PC-9 (cell line): ENCODE measurements around the gene MSH2. TPM values are rescaled to one million over a fixed set of nuclear protein-coding genes. Genes with fewer than 3 reads are reported as not detected.

ENCODE experiments used
- BruUV-seq: library from RNA; stranded (reverse); fragments of 400-500 nt; replicated peaks from 2 replicates; lab custom pipeline; 2021; lab: Mats Ljungman, UMichigan
- CTCF ChIA-PET: fragments of 300-600 bp; sonication (Branson Sonifier 250); formaldehyde crosslinking; loops from one replicate; lab custom pipeline; 2022; ENCODE audit warnings: antibody characterized with exemption; lab: Charles Lee
- POLR2A ChIA-PET: fragments of 300-600 bp; sonication (Branson Sonifier 250); formaldehyde crosslinking; loops from one replicate; lab custom pipeline; 2022; ENCODE audit warnings: antibody characterized with exemption; ENCODE audit not compliant: unreplicated experiment; lab: Charles Lee
- DNase-seq, 2 experiments: peaks; one replicate each; pipeline versions ENCODE4 v3.0.0 to v3.0.0-alpha.2; 2015 to 2022; ENCODE audit warnings: mixed read lengths in 1 of 2
- H2AFZ ChIP-seq: fragments of 200-600 bp; sonication (generic); 2 replicates; pipeline ENCODE4 v1.8.1; 2017; ENCODE audit warnings: antibody characterized with exemption
- H3F3A ChIP-seq: fragments of 200-600 bp; sonication (generic); 2 replicates; pipeline ENCODE4 v1.8.1; 2017; ENCODE audit warnings: antibody characterized with exemption, mild to moderate bottlenecking, low read depth; ENCODE audit not compliant: insufficient read depth
- H3K27ac ChIP-seq: fragments of 200-600 bp; sonication (generic); 2 replicates; pipeline ENCODE4 v1.6.1; 2016; ENCODE audit warnings: mixed run types
- H3K27me3 ChIP-seq: fragments of 200-600 bp; sonication (generic); 2 replicates; pipeline ENCODE4 v1.6.1; 2016; ENCODE audit warnings: low read depth, mixed run types; ENCODE audit not compliant: insufficient read depth
- H3K36me3 ChIP-seq: fragments of 200-600 bp; sonication (generic); 2 replicates; pipeline ENCODE4 v1.6.1; 2016; ENCODE audit warnings: low read depth, mixed run types
- H3K4me1 ChIP-seq: fragments of 200-600 bp; sonication (generic); replicated peaks from 2 replicates; pipeline ENCODE4 v1.6.1; 2016; ENCODE audit warnings: mixed run types; ENCODE audit not compliant: insufficient read depth
- H3K4me2 ChIP-seq: fragments of 200-600 bp; sonication (generic); 2 replicates; pipeline ENCODE4 v1.6.1; 2017; ENCODE audit warnings: mixed run types
- H3K4me3 ChIP-seq: fragments of 200-600 bp; sonication (generic); 2 replicates; pipeline ENCODE4 v1.6.1; 2016; ENCODE audit warnings: mixed run types
- H3K79me2 ChIP-seq: fragments of 200-600 bp; sonication (generic); 2 replicates; pipeline ENCODE4 v1.6.1; 2017; ENCODE audit warnings: low read depth, mixed run types
- H3K9me2 ChIP-seq: fragments of 200-600 bp; sonication (generic); 2 replicates; pipeline ENCODE4 v1.8.1; 2017; ENCODE audit warnings: mild to moderate bottlenecking; ENCODE audit not compliant: insufficient read depth
- H3K9me3 ChIP-seq: fragments of 200-600 bp; sonication (generic); 2 replicates; pipeline ENCODE4 v1.8.1; 2016; ENCODE audit warnings: low read depth; ENCODE audit not compliant: insufficient read depth
- H4K20me1 ChIP-seq: fragments of 200-600 bp; sonication (generic); 2 replicates; pipeline ENCODE4 v1.8.1; 2017; ENCODE audit not compliant: insufficient read depth
- EZH2 ChIP-seq: fragments of 200-600 bp; sonication (generic); IDR thresholded peaks from 2 replicates; pipeline ENCODE4 v1.8.0; 2017; ENCODE audit warnings: antibody characterized with exemption, low read depth
- intact Hi-C: fragments of 100-400 bp; cut with micrococcal nuclease; formaldehyde crosslinking; loops from one replicate; pipeline ENCODE4 v1.10.0; 2022; ENCODE audit not compliant: unreplicated experiment
- total RNA-seq: library from RNA; stranded (reverse); gene quantifications from 2 replicates; pipeline ENCODE4 v1.2.3, GENCODE V29; 2021
- TF ChIP-seq, protein P1 (sequence below): fragments of 200-600 bp; sonication (generic); conservative IDR thresholded peaks from 2 replicates; pipeline ENCODE4 v1.6.1; 2017; ENCODE audit warnings: mixed run types, antibody characterized with exemption, mild to moderate bottlenecking, moderate library complexity

The MSH2 gene
- total RNA-seq, 1 experiment from 2014 or later, result 54.2 TPM

DNA sequence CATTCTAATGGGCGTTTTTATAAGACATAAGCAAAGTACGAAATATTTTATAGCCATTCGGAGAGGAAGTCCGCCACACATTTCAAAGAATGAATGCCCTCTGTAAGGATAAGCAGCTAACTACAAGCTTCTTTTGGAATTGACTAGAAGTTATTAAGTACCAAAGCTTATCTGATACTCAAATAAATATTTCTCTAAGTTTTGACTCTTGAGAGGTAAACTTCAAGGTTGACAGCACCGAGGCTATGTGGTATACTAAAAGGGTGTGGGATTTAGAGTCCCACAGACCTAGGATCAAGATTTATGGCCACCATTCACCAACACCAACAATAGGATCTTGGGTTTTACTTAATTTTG is 48.1 kb upstream of the MSH2 start:
- Histone ChIP-seq H3K4me2 (peak overlapping the region; percentile 71), H3K4me1 (peaks cover 28% of the 10 kb centered on the region), H3K9me3 (no peaks in the 10 kb centered on the region), H3F3A (peaks cover 32% of the 10 kb centered on the region), H3K27me3 (no peaks in the 10 kb centered on the region), H3K4me3 (peak overlapping the region; percentile 31; the same call in 1 of the 2 replicates), H3K27ac (peak overlapping the region; percentile 78), H3K79me2 (no peaks in the 10 kb centered on the region), H3K36me3 (no peaks in the 10 kb centered on the region), H2AFZ (peak overlapping the region; percentile 44; the same call in 1 of the 2 replicates), H4K20me1 (no peaks in the 10 kb centered on the region), H3K9me2 (no peaks in the 10 kb centered on the region)
- DNase-seq, result no peak
- ChIA-PET POLR2A (interaction anchor here (0.6 to 0.7 kb wide), 4 partner anchors 8 to 14 kb away, joined by 4 to 11 read pairs (median 6); no protein-coding TSS in a partner anchor), CTCF (interaction anchor here (0.6 to 0.7 kb wide), 2 partner anchors 27 to 657 kb away, joined by 5 to 6 read pairs; no protein-coding TSS in a partner anchor)
- no TSS peak for BruUV-seq
- no peak for TF ChIP-seq EZH2
- TF ChIP-seq, protein P1, sequence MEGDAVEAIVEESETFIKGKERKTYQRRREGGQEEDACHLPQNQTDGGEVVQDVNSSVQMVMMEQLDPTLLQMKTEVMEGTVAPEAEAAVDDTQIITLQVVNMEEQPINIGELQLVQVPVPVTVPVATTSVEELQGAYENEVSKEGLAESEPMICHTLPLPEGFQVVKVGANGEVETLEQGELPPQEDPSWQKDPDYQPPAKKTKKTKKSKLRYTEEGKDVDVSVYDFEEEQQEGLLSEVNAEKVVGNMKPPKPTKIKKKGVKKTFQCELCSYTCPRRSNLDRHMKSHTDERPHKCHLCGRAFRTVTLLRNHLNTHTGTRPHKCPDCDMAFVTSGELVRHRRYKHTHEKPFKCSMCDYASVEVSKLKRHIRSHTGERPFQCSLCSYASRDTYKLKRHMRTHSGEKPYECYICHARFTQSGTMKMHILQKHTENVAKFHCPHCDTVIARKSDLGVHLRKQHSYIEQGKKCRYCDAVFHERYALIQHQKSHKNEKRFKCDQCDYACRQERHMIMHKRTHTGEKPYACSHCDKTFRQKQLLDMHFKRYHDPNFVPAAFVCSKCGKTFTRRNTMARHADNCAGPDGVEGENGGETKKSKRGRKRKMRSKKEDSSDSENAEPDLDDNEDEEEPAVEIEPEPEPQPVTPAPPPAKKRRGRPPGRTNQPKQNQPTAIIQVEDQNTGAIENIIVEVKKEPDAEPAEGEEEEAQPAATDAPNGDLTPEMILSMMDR, result no peak
- intact Hi-C loops, result loop anchor here (1.0 kb wide), 1 partner anchor 10 kb away; no protein-coding TSS in a partner anchor

GRCh38 chr2:47357483-47357882 is 45.5 kb upstream of the MSH2 start:
- Histone ChIP-seq H3K9me2 (no peaks in the 10 kb centered on the region), H3K27me3 (no peaks in the 10 kb centered on the region), H3K4me2 (no peak overlapping the region), H3K36me3 (no peaks in the 10 kb centered on the region), H3K9me3 (no peaks in the 10 kb centered on the region), H3K79me2 (no peaks in the 10 kb centered on the region), H2AFZ (no peak overlapping the region), H3K27ac (no peak overlapping the region), H4K20me1 (no peaks in the 10 kb centered on the region), H3K4me1 (peaks cover 45% of the 10 kb centered on the region), H3K4me3 (no peak overlapping the region), H3F3A (peaks cover 50% of the 10 kb centered on the region)
- POLR2A ChIA-PET, result no interaction called here
- no peak for DNase-seq
- TF ChIP-seq, protein P1, result no peak
- TF ChIP-seq EZH2, result no peak
- intact Hi-C loops, result no loop called here
- CTCF ChIA-PET, result no interaction called here
- BruUV-seq, result no TSS peak

DNA sequence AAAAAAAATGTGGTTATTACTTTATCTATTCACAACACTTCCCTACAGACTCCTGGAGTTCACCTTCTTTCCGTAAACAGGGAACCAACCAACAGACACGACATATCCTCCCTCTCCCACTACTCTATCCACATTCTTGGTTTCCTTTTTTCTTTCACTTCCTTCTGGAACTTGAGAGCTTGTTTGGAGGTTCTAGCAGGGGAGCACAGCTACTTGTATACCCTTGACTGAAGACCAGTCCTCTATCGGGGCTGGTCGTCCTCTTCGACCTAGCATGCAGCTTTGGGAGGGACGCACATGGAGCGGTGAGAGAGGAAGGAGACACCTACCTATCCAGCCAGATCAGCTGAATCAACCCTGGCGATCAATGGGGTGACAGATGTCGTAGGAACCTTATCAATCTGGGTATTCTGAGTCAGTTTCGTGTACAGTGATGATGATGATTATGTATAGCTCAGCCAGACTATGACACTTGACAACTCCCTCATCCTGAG is 43.5 kb upstream of the MSH2 start:
- H3K27ac ChIP-seq, result no peak overlapping the region
- H2AFZ ChIP-seq, result no peak overlapping the region
- TF ChIP-seq, protein P1, result no peak
- TF ChIP-seq EZH2, result no peak
- no peaks in the 10 kb centered on the region for H4K20me1 ChIP-seq
- H3K4me1 ChIP-seq, result peaks cover 38% of the 10 kb centered on the region
- no peak overlapping the region for H3K4me3 ChIP-seq
- no peak overlapping the region for H3K4me2 ChIP-seq
- BruUV-seq, result no TSS peak
- H3K27me3 ChIP-seq, result no peaks in the 10 kb centered on the region
- CTCF ChIA-PET, result no interaction called here
- H3K36me3 ChIP-seq, result no peaks in the 10 kb centered on the region
- intact Hi-C loops, result no loop called here
- no peaks in the 10 kb centered on the region for H3K9me2 ChIP-seq
- no peak for DNase-seq
- H3K79me2 ChIP-seq, result no peaks in the 10 kb centered on the region
- POLR2A ChIA-PET, result no interaction called here
- H3K9me3 ChIP-seq, result no peaks in the 10 kb centered on the region
- H3F3A ChIP-seq, result peaks cover 41% of the 10 kb centered on the region
